NCI-H82 treated with DMSO at 0.1 percent for 48 hours (cell line): Measurements from ENCODE around the gene IL18R1.

Source experiments
- DNase-seq: peaks from one replicate; lab custom pipeline; 2025; ENCODE audit not compliant: unreplicated experiment; lab: John Stamatoyannopoulos, UW

The IL18R1 gene

DNA sequence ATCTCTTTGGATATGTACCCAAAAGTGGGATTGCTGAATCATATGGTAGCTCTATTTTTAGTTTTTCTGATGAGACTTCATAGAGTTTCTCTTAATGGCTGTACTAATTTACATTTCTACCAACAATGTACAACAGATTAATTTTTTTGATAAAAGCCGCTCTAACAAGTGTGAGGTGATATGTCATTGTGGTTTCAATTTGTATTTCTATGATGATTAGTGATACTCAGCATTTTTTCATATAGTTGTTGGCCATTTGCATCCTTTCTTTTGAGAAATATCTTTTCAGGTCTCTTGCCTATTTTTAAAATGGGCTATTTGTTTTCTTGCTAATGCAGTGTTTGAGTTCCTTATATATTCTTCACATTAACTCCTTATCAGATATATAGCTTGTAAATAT, 71.7 kb downstream of the IL18R1 start:
- no peak for DNase-seq

DNA sequence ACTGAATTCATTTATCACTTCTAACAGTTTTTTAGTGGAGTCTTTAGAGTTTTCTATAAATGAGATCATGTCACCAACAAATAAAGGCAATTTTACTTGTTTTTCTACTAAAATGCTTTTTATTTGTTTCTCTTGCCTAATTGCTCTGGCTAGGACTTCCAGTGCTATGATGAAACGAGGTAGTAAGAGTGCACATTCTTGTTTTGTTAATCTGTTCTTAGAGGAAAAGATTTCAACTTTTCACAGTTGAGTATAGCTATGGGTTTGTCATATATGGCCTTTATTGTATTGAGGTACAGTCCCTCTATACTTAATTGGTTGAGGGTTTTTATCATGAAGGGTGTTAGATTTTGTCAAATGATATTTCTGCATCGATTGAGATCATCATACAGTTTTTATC, 73.0 kb downstream of the IL18R1 start:
- no peak for DNase-seq

DNA sequence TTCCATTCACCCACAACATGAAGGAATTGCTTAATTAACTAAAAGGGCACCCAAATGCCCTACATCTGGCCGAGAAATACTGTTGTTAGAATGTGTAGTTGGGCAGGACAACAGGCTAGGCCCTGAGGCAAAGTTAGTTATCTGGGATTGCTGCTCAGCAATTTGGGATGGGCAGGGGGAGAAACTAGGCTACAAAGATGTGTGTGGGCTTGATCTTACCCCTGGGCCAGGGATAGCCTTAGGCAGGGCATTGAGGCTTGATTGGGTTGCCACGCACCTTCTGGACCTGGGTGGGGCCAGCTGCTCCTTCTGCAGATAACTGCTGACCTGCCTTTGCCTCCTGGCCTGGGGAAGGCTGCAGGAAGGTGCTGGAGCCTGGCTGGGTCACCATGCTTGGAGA, 76.8 kb downstream of the IL18R1 start:
- DNase-seq = no peak

DNA sequence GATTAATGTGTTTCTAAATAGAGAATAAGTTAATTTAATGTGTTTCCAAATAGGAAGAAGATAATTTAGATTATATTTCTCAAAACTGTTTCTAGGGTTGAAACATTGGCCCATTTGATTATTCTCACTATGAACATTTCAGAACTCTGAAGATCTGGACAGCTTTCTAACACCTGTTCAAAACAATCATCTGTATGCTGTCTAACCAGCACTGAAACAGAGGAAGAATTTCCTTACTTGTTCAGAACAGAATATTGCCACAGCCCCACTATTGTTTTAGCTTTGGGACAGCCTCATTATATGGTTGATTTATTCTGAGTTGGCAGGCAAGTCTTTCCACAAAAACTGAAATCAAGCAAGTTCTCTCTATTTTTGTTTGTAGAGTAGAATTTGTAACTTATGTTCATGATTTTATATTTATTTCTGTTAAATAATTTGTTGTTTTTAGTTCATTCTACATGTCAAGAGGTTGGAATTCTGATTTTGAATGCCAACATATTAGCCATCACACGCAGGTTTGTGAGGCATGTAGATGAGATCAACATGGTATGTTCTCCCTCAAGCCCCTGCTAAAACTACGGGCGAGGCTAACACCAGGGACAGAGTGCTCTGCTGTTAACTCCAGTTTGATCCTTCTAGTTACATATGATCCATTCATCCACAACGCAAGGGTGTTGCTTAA, 78.5 kb downstream of the IL18R1 start:
- no peak for DNase-seq

DNA sequence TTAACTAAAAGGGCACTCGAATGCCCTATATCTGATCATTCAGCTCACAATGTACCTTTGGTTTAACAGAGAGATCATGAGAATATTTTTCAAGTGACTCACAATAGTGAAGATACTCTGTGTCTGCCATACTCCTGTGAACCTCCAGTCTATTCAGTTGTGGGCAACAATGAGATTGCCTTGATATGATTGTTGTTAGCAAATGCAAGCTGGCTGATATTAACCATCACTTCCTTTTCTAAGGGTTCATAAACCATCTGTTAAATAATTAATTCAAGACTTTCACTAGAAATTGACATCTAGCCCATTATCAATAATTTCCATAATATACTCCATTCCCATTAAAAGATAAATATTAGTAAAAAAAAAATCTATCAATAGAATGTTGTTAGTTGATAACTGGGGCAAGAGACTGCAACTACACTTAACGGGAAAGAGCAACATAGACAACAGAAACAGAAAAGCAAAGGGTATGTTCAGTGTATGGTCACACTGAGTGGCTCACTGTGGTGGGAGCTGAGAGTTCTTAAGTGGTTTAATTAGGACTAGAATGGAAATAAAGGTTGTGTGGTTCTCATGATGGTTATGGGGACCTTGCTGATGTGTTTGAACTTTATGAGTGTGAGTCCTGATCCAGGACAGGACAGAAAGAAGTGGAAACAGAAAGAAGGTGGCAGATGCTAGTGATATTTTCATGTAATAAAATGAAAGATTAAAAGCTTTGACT, 79.2 kb downstream of the IL18R1 start:
- no peak for DNase-seq

DNA sequence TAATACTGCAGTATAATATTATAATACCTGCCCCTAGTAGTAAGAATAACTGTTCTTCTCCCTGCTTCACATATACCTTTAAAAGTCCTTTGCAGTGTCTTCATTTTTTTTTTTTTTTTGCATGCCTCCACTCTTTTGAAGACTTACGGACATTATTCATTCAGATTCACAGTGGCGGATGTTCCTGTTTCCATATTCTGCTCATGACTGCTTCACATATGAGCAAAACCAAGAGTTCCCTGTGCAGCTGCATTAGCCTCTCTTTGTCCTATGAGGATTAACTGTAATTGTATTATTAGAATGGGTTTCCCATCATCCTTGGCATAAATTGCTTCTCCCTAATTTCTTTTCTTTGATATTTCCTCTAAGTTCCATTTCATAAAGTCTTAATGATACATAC, 80.1 kb downstream of the IL18R1 start:
- no peak for DNase-seq

DNA sequence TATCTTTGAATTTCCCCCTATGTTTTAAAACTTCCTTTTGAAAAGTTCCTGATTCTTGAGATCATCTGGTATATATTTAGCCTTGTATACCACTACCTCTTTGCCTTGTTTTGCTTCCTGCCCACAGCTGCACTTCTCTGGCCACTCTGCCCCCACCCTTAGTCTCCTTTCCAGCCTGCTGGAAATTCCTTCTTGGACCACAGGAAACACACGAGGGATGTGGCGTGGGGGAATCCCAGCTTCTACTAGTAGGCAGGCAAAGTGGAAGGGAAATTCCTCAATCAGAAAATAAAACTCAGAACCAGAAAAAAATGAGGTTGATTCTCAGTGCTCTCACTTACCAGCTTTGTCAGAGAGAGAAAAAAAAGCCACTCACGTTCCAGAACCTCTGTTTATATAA, 80.7 kb downstream of the IL18R1 start:
- DNase-seq = no peak

DNA sequence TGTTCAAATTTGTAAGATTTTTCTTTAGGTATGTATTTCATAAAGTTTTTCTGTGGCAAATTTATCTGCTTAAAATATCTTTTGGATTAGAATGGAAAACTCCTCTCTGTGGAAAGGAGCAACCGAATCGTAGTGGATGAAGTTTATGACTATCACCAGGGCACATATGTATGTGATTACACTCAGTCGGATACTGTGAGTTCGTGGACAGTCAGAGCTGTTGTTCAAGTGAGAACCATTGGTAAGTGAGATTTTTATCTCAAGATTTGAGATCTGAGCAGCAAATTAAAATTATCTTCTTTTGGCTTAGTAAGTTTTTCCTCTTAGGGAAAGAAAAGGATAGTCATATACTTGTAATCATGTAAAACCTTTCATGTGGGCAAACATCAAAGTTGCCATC, 81.5 kb downstream of the IL18R1 start:
- DNase-seq = no peak

DNA sequence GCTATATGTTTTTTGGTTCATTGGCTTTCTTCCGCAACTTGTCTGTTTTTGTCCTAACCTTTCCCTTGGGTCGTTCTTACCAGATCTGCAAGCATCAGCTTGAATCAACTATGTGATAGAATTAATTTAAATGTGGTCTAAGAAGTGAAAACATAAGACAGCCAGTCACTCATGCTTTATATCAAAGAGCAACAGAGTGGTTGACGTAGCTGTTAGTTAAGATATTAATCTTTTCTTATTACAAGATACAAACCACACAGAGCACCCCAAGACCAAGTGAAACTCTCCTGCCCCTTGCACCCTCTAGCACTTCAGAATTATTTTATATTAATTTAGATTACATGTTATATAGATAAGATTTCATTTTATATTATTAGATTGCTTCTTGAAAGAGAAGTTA, 82.5 kb downstream of the IL18R1 start:
- DNase-seq = no peak

DNA sequence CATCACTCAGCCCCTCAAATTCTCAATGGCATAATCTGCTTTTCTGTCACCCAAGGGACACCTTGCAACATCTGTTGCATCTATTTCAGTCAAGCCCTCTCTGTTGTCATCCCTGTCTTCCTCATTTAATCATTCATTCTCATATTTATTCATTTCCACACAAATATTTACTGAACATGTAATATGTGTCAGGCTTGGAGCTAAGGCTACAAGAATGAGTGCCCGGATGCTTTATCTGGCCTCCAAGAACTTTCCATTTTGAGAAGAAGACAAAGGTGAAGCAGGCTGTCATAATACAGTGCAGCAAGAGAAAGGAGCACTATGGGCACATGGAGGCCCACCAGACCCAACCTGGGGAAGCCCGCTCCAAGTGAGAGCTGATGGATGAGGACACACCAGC, 83.0 kb downstream of the IL18R1 start:
- DNase-seq = no peak

DNA sequence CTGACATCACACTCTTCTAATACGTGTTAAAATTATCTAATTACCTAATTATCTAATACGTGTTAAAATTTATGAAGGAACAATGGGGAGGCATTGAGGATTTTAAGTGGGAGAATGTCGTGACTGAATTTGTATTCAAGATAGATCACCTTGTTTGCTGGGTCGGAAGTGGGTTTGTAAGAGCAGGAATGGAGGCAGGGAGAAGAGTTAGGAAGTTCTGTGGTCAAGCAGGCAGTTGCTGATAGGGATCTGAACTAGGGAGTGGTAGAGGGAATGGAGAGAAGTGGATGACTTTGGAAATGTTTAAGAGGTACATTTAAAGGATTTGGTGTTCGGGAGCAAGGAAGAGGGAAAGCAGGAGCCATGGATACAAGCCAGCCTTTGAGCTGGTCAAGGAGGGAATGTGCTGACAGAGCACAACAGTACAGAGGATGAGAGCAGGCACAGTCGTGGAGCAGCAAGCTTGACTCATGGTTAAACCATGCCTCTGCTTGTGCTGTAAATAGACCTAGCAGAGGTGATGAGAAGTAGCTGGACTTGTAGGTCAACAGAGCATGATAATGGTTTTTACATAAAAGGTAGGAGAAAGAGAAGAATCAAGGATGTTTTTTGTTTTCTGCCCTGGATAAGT, 83.6 kb downstream of the IL18R1 start:
- no peak for DNase-seq

DNA sequence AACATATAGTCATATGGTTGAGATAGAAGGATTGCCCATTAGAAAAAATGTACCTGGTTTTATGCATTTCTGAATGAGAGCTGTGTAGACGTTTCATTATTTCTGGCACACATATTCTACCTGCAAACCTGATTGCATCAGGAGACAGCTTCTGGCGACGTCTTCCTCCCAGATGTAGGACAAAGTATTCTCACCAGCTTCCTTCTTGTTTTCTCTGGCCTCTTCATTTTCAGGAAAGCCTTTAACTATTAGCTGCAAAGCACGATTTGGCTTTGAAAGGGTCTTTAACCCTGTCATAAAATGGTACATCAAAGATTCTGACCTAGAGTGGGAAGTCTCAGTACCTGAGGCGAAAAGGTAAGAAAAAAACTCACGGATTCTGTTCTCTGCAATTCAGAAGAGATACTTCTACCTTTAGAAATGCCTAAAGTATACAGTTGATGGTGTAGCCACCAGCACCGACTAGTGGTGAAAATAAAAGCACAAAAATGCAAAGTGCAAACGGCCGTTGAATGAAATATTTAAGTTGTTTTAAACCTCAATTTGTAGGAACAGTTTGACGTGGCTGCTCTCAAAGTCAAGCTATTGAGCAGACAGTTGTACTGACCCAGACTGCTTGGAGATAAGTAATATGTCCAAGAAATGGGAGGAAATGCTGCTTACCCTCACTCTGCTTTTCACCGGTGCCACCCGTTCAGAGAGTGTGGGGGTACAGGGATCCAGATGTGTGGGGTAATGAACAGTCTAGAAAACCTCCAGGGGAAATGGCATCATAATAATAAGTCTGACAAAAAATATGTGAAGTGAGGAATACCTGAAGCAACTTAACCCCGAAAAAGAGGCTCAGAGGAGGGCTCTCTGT, 87.6 kb downstream of the IL18R1 start:
- no peak for DNase-seq

DNA sequence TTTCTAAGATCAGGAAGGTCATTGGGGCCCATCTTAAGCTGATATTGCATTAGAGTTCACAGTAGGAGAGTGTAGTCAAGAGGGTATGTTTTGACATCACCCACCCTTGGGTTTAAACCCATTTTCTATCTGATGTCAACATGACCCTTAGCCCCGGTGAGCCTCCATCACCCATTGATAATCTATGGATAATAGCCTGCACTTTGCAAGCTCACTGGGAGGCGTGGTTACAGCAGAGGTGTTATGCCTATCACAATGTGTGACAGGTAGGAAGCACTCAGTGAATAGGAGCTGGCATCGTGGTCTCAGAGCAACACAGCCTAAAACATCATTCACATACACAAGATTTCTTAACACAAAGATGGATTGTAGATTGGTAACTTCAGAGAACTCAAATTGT, 88.6 kb downstream of the IL18R1 start:
- DNase-seq = no peak

DNA sequence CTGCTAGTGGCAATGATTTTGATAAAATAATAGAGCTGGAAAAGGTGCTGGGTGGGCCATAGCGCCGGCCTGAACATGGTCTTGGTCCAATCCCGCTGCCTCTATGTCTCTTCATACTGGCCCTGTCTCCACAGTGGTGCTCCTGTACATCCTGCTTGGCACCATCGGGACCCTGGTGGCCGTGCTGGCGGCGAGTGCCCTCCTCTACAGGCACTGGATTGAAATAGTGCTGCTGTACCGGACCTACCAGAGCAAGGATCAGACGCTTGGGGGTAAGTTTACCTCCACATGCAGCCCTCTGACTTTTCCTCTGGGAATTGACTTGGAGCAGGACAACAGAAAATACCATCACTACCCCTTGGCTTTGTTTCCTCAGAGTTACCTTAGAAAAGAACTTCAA, 91.3 kb downstream of the IL18R1 start:
- no peak for DNase-seq
